Liver (tissue), 9 donors: ENCODE measurements around the gene TIPIN. TPM values are rescaled to one million over a fixed set of nuclear protein-coding genes. Genes with fewer than 3 reads are reported as not detected.

Experiments used
- DNase-seq: peaks from one replicate; pipeline ENCODE4 v3.0.0-alpha.2; 2017; ENCODE audit warnings: low spot score
- H3K27ac ChIP-seq, 2 donors: one replicate each; pipeline ENCODE4 v1.7.0; 2013; ENCODE audit warnings: inconsistent platforms in 2 of 2, low read length in 2 of 2, control low read depth in 1 of 2, low read depth in 1 of 2, mild to moderate bottlenecking in 1 of 2
- H3K27me3 ChIP-seq, 4 donors: one replicate each; pipeline versions ENCODE4 v1.6.1 to v1.7.0; 2013; ENCODE audit warnings: low read length in 3 of 4, inconsistent platforms in 1 of 4, mild to moderate bottlenecking in 1 of 4, moderate library complexity in 1 of 4; ENCODE audit not compliant: control insufficient read depth in 4 of 4, insufficient read depth in 4 of 4
- H3K36me3 ChIP-seq, 4 donors: one replicate each; pipeline versions ENCODE4 v1.6.1 to v1.7.0; 2013; ENCODE audit warnings: low read length in 3 of 4, mild to moderate bottlenecking in 3 of 4, low read depth in 1 of 4, moderate library complexity in 1 of 4; ENCODE audit not compliant: control insufficient read depth in 4 of 4, insufficient read depth in 3 of 4
- H3K4me1 ChIP-seq, 4 donors: one replicate each; pipeline versions ENCODE4 v1.6.1 to v1.7.0; 2013; ENCODE audit warnings: low read length in 3 of 4, mild to moderate bottlenecking in 3 of 4, moderate library complexity in 1 of 4; ENCODE audit not compliant: control insufficient read depth in 4 of 4, insufficient read depth in 4 of 4
- H3K4me3 ChIP-seq, 3 donors: one replicate each; pipeline versions ENCODE4 v1.6.1 to v1.7.0; 2013; ENCODE audit warnings: low read length in 3 of 3, control low read depth in 1 of 3, low read depth in 1 of 3, mild to moderate bottlenecking in 1 of 3
- H3K9ac ChIP-seq, 2 donors: one replicate each; pipeline ENCODE4 v1.7.0; 2013; ENCODE audit warnings: low read length in 2 of 2, mild to moderate bottlenecking in 2 of 2, moderate library complexity in 2 of 2, control low read depth in 1 of 2, low read depth in 1 of 2
- H3K9me3 ChIP-seq, 4 donors: one replicate each; pipeline versions ENCODE4 v1.6.1 to v1.7.0; 2013; ENCODE audit warnings: low read length in 3 of 4; ENCODE audit not compliant: control insufficient read depth in 4 of 4
- CTCF ChIP-seq: fragments of 150-350 bp; IDR thresholded peaks from 2 replicates; pipeline ENCODE4 v1.5.1; 2017; ENCODE audit warnings: improper control_type of control experiment, low read depth, low read length; ENCODE audit not compliant: missing input control
- FOXA1 ChIP-seq: IDR thresholded peaks from 2 replicates; pipeline ENCODE4 v1.6.1; 2016; ENCODE audit warnings: antibody characterized with exemption
- FOXA2 ChIP-seq: IDR thresholded peaks from 2 replicates; pipeline ENCODE4 v1.6.1; 2016; ENCODE audit warnings: antibody characterized with exemption
- GABPA ChIP-seq, 2 donors: IDR thresholded peaks in 1 of 2; conservative IDR thresholded peaks in 1 of 2; 2 replicates each; pipeline ENCODE4 v1.6.1; 2016; ENCODE audit warnings: antibody characterized with exemption in 2 of 2, mild to moderate bottlenecking in 1 of 2, moderate library complexity in 1 of 2
- HNF4A ChIP-seq, 2 donors: conservative IDR thresholded peaks; 2 replicates each; pipeline ENCODE4 v1.6.1; 2016; ENCODE audit warnings: antibody characterized with exemption in 2 of 2, mild to moderate bottlenecking in 2 of 2
- HNF4G ChIP-seq: IDR thresholded peaks from 2 replicates; pipeline ENCODE4 v1.6.1; 2016; ENCODE audit warnings: antibody characterized with exemption
- JUND ChIP-seq, 2 donors: IDR thresholded peaks; 2 replicates each; pipeline ENCODE4 v1.6.1; 2016; ENCODE audit warnings: antibody characterized with exemption in 2 of 2
- NR2F2 ChIP-seq: IDR thresholded peaks from 2 replicates; pipeline ENCODE4 v1.6.1; 2016; ENCODE audit warnings: antibody characterized with exemption
- RAD21 ChIP-seq, 2 donors: IDR thresholded peaks; 2 replicates each; pipeline ENCODE4 v1.6.1; 2016; ENCODE audit warnings: antibody characterized with exemption in 2 of 2, mild to moderate bottlenecking in 2 of 2
- SP1 ChIP-seq: IDR thresholded peaks from 2 replicates; pipeline ENCODE4 v1.6.1; 2018; ENCODE audit warnings: antibody characterized with exemption, mild to moderate bottlenecking
- TAF1 ChIP-seq: conservative IDR thresholded peaks from 2 replicates; pipeline ENCODE4 v1.6.1; 2016; ENCODE audit warnings: antibody characterized with exemption, mild to moderate bottlenecking
- WGBS: extraction: QIAGEN DNeasy Blood & Tissue Kit; methylation state at CpG from one replicate; pipeline ENCODE4 v1.1.7; 2013; 5-methylcytosine and 5-hydroxymethylcytosine counted together
- polyA plus RNA-seq, 2 donors: library from polyadenylated mRNA; stranded (reverse) in 1 of 2; unstranded in 1 of 2; fragments of 200-250 nt in 1 of 2; fragments of >200 nt in 1 of 2; fragmentation: Nextera tagmentation in 1 of 2; extraction: Ambion mirVana in 1 of 2; gene quantifications; one replicate each; pipeline versions ENCODE4 v1.2.1 to v1.2.3, GENCODE V29; 2013 to 2015
- total RNA-seq, 2 donors: library from RNA; depleted of rRNA; stranded (reverse); fragments of >200 nt; gene quantifications; one replicate each; pipeline ENCODE4 v1.2.3, GENCODE V29; 2014
- TF ChIP-seq, protein P1 (sequence below): IDR thresholded peaks from 2 replicates; pipeline ENCODE4 v1.6.1; 2016; ENCODE audit warnings: antibody characterized with exemption
- TF ChIP-seq, protein P2 (sequence below): IDR thresholded peaks from 2 replicates; pipeline ENCODE4 v1.6.1; 2016; ENCODE audit warnings: antibody characterized with exemption
- TF ChIP-seq, protein P3 (sequence below): IDR thresholded peaks from 2 replicates; pipeline ENCODE4 v1.6.1; 2016; ENCODE audit warnings: antibody characterized with exemption
- donor health status: healthy.
- donor health status: healthy.
- donor health status: healthy.
- donor health status: healthy.
- donor health status: healthy.

The TIPIN gene
- 1 to 10 TPM; 2.4 to 5.9 TPM for total RNA-seq
- polyA plus RNA-seq, result 1 to 10 TPM; 2.2 to 2.7 TPM

DNA sequence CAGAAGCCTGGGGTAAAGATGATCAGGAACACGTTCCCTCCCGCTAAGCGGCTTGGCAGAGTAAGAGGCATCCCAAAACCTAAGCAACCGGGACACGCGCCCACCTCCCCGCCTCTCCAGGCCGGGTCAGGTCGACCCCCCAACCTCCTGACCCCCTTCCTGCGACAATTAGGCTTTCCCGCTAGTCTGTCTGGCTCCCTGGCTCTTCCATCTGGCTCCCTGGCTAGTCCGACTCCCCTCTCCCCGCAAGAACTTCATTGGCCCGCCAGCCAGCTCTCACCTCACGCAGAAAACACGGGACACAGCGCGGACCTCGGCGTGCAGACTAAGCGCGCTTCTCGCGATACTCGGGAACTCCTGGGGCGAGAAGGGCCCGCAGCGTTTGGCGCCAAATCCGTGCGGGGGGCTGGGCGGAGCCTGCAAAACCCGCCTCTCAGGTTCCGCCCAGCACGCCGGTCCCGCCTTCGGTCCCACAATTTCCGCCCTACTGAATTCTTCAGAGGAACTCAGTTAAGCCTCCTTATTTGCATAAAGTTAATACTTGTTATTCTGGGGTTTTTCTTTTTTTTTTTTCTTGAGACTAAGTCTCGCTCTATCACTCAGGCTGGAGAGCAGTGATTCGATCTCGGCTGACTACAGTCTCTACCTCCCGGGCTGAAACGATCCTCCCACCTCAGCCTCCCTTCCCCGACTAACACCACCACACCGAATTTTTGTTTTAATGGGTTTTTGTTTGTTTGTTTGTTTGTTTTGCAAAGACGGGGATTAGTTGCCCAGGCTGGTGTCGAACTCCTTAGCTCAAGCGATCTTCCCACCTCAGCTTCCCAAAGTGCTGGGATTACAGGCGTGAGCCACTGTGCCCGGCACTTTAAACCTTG, at the start of gene TIPIN:
TSS of gene TIPIN (minus strand) at position 327 of the 878 bp plus-strand sequence. CDS start 3,738 bp downstream, outside the sequence.
- H3K36me3 ChIP-seq, result no peaks in the 10 kb centered on the region
- peak; percentile 92 for DNase-seq
- H3K4me1 ChIP-seq, result peaks cover 0 to 12% (median 6%) of the 10 kb centered on the region in 4 donors
- peak within 1 kb of the TSS; percentile 69 to 77 for H3K27ac ChIP-seq
- H3K9ac ChIP-seq, result peak within 1 kb of the TSS; percentile 68 to 86
- no peaks in the 10 kb centered on the region for H3K27me3 ChIP-seq
- TF ChIP-seq GABPA (IDR thresholded peaks at IDR 0.05 in 1 of 2, conservative IDR thresholded peaks at IDR 0.05 in 1 of 2) (peak; percentile 37 to 69), SP1 (peak; percentile 67), HNF4A (conservative IDR thresholded peaks at IDR 0.05) (peak in 1 of 2 donors; percentile 15), JUND (IDR thresholded peaks at IDR 0.05) (no peak), RAD21 (IDR thresholded peaks at IDR 0.05) (peak; percentile 36 to 58), CTCF (no peak), HNF4G (no peak), TAF1 (peak; percentile 70), FOXA1 (no peak), FOXA2 (no peak)
- TF ChIP-seq, protein P1, sequence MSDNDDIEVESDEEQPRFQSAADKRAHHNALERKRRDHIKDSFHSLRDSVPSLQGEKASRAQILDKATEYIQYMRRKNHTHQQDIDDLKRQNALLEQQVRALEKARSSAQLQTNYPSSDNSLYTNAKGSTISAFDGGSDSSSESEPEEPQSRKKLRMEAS, result peak; percentile 50
- TF ChIP-seq, protein P2, sequence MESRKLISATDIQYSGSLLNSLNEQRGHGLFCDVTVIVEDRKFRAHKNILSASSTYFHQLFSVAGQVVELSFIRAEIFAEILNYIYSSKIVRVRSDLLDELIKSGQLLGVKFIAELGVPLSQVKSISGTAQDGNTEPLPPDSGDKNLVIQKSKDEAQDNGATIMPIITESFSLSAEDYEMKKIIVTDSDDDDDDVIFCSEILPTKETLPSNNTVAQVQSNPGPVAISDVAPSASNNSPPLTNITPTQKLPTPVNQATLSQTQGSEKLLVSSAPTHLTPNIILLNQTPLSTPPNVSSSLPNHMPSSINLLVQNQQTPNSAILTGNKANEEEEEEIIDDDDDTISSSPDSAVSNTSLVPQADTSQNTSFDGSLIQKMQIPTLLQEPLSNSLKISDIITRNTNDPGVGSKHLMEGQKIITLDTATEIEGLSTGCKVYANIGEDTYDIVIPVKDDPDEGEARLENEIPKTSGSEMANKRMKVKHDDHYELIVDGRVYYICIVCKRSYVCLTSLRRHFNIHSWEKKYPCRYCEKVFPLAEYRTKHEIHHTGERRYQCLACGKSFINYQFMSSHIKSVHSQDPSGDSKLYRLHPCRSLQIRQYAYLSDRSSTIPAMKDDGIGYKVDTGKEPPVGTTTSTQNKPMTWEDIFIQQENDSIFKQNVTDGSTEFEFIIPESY, result peak; percentile 100
- 6% methylated on average over 51 of the region's 51 CpGs for WGBS
- H3K4me3 ChIP-seq, result peak within 1 kb of the TSS; percentile 63 to 76 (median 65)
- no peaks in the 10 kb centered on the region for H3K9me3 ChIP-seq

- Histone ChIP-seq H3K4me1 (peaks cover 7 to 37% (median 30%) of the 10 kb centered on the region in 4 donors), H3K27ac (no peak overlapping the region), H3K9me3 (no peaks in the 10 kb centered on the region), H3K27me3 (no peaks in the 10 kb centered on the region), H3K9ac (no peak overlapping the region), H3K36me3 (no peaks in the 10 kb centered on the region), H3K4me3 (no peak overlapping the region)
- no peak for DNase-seq
- TF ChIP-seq, protein P1, result no peak
- TF ChIP-seq FOXA2 (no peak), NR2F2 (peak; percentile 44)
- TF ChIP-seq, protein P3, sequence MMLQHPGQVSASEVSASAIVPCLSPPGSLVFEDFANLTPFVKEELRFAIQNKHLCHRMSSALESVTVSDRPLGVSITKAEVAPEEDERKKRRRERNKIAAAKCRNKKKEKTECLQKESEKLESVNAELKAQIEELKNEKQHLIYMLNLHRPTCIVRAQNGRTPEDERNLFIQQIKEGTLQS, result no peak
- WGBS, result 78% methylated on average over 3 of the region's 3 CpGs
Observed at GRCh38 chr15:66405615-66406014, 49.1 kb upstream of the TIPIN start.
